Muscle of arm (tissue), 12 donors: ENCODE results near the gene XKRX. TPM values are rescaled to one million over a fixed set of nuclear protein-coding genes. Genes with fewer than 3 reads are reported as not detected.

Experiments
- DNase-seq: peaks from one replicate; pipeline ENCODE4 v3.0.0-alpha.2; 2013
- polyA plus RNA-seq, 12 donors: library from polyadenylated mRNA; unstranded; fragments of 120-200 nt; gene quantifications; one replicate each; pipeline ENCODE4 v1.2.1, GENCODE V29; 2013; ENCODE audit not compliant: insufficient read length in 12 of 12

XKRX gene
- polyA plus RNA-seq, 12 donors, result 0.07 to 1.5 (median 0.37) TPM; not detected in 7

- no peak for DNase-seq
Observed at GRCh38 chrX:100895365-100896075, 33.2 kb downstream of the XKRX start.

- no peak for DNase-seq
Observed at GRCh38 chrX:100883654-100884053, 45.1 kb downstream of the XKRX start.

DNA sequence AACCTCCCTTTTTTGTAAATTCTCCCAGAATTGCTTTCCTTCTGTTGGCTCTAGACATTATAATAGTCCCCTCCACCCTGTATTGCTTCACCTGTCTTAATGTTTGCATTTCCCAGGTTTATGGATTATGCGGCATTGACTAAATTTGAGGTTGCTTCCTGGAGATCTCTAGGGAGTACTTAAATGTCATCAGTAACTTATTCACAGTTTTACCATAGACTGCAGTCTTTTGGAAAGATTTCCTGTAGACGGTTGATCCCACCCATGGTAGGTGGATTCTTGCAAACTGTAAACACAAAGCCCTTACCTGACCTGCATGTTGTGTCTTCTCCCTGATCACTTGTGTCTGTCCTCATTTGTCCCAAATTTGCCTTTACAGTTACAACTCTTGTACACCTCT lies 48.3 kb downstream of the XKRX start:
- DNase-seq, result no peak

DNA sequence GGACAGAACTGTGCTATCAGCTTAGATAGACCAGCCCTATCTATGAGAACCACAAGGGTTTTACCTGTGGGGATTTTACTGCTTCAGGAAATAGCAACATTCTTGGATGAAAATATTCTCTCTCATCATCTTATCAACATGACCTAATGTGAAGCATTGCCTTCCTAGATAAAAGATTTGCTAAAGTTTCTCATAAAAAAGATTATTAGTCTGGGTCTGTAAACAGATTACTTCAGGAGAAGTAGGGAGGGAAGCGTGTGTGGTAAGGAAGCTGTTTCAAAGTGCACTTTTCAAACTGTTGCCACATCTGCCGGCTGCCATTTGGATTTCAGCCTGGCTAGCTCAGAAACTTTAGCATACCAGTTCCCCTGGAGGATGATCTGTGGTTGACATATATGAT lies 54.4 kb downstream of the XKRX start, which contains the start of gene NOX1:
Gene NOX1, minus strand, starts transcription at position 35 of the 400 bp plus-strand sequence. CDS start 220 bp downstream, outside the sequence.
- DNase-seq, result no peak

- DNase-seq, result no peak
Observed at GRCh38 chrX:100871594-100872560, 56.8 kb downstream of the XKRX start.

GRCh38 chrX:100870527-100870926 lies 58.2 kb downstream of the XKRX start:
- no peak for DNase-seq

DNA sequence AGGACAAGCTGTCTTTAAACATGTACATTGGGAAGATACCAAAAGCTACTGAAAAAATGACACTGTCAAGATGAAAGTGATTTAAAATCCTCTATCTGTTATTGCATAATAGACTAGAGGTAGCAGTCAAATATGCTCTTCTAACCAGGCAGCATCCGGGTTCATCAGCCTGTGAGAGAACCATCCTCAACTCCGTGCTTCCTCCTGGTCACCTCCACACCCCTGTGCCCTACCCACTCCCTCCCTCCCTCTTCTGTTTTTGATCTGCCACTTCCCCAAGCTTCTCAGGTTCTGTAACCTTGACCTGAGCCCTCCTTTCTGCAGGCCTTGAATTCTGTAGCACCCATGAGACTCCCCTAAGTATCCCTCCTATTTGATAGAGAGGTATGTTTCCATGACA lies 60.4 kb downstream of the XKRX start:
- DNase-seq, result no peak

DNA sequence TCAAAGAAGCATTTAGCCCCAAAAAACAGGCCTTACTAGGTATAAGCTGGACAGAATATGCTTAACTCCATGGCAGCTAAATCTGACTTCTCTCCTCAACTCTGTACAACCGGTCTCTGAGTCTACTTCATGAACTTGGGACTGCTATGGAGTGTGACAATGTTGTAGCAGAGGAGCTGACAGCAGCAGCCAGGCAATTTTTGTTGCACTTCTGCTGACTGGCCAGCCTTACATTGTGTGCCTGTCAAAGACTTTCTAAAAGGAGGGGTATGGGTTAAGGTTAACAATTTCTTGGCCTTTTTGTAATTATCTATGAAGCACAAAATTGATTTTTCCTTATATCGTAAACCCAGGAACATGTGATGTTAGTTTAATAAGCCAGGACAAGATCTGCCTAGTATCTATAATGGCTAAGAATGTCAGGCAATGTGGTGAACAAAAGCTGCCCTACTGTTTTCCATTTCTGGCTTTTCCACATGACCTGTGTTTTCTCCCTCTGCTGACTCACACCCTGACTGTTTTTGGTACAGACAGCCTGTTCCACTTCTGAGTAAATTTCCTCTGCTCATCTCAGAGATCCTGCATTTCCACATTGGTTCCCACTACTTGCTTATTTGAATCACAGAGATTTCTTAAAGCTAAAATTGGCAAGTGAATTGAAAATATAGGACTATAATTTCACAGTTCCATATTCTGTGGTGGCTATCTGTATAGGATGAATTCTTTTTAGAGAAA lies 63.9 kb downstream of the XKRX start:
- no peak for DNase-seq

Other genes with a start within 250 kb of the XKRX start
- 10 to 100 TPM in 1 of 12 donors, 1 to 10 TPM in 10, not detected in 1; 4.1 to 10.7 (median 8.4) TPM for gene SYTL4, start 196.8 kb downstream of the XKRX start, polyA plus RNA-seq
- gene CSTF2, start 108.5 kb downstream of the XKRX start, polyA plus RNA-seq, result 10 to 100 TPM in 8 of 12 donors, 1 to 10 TPM in 2, not detected in 2; 8.7 to 15.0 (median 11.0) TPM
- gene NOX1, start 54.6 kb downstream of the XKRX start, polyA plus RNA-seq, result 1 to 10 TPM in 1 of 12 donors, under 1 TPM in 10, not detected in 1; 0.07 to 8.4 (median 0.45) TPM
- gene ARL13A, start 40.8 kb upstream of the XKRX start, polyA plus RNA-seq, result under 1 TPM in 6 of 12 donors, not detected in 6; 0.12 to 0.41 (median 0.33) TPM
- 1 to 10 TPM in 11 of 12 donors, not detected in 1; 6.7 to 9.6 (median 8.5) TPM for gene TRMT2B, start 123.2 kb upstream of the XKRX start, polyA plus RNA-seq
- 1 to 10 TPM in 11 of 12 donors, not detected in 1; 2.1 to 8.1 (median 2.5) TPM for gene TMEM35A, start 150.0 kb upstream of the XKRX start, polyA plus RNA-seq
- 1 to 10 TPM in 11 of 12 donors, not detected in 1; 2.9 to 7.7 (median 6.3) TPM for gene CENPI, start 169.3 kb upstream of the XKRX start, polyA plus RNA-seq